ENCODE results near the gene GBA3.

- TF ChIP-seq POLR2A (IDR thresholded peaks at IDR 0.05) (no peak), CTCF (IDR thresholded peaks at IDR 0.05) (no peak)
These were observed 19.8 kb downstream of the GBA3 start for GRCh38 chr4:22712529-22712928.

Measured in esophagus squamous epithelium (tissue), 4 donors.